MM.1S (cell line): ENCODE measurements around the gene ADD1.

Experiments used
- DNase-seq: peaks from one replicate; pipeline ENCODE4 v3.0.0-alpha.2; 2015
- H2AFZ ChIP-seq: fragments of 300-600 bp; sonication (generic); 2 replicates; pipeline ENCODE4 v1.6.0; 2016; ENCODE audit warnings: antibody characterized with exemption, low read length
- H3F3A ChIP-seq: fragments of 300-600 bp; sonication (generic); 2 replicates; pipeline ENCODE4 v1.6.1; 2016; ENCODE audit warnings: mild to moderate bottlenecking, antibody characterized with exemption, low read length, moderate library complexity, mixed read lengths; ENCODE audit not compliant: insufficient read depth
- H3K27ac ChIP-seq: fragments of 300-600 bp; sonication (generic); 2 replicates; pipeline ENCODE4 v1.5.1; 2016; ENCODE audit warnings: mild to moderate bottlenecking, low read length
- H3K27me3 ChIP-seq: fragments of 300-600 bp; sonication (generic); replicated peaks from 2 replicates; pipeline ENCODE4 v1.6.0; 2016; ENCODE audit warnings: low read length; ENCODE audit not compliant: insufficient read depth
- H3K36me3 ChIP-seq: fragments of 300-600 bp; sonication (generic); replicated peaks from 2 replicates; pipeline ENCODE4 v1.6.1; 2016; ENCODE audit warnings: mild to moderate bottlenecking, low read length, mixed read lengths; ENCODE audit not compliant: insufficient read depth
- H3K4me1 ChIP-seq: fragments of 300-600 bp; sonication (generic); 2 replicates; pipeline ENCODE4 v1.6.1; 2016; ENCODE audit warnings: low read length, mixed read lengths
- H3K4me2 ChIP-seq: fragments of 300-600 bp; sonication (generic); 2 replicates; pipeline ENCODE4 v1.6.0; 2016; ENCODE audit warnings: low read depth, low read length
- H3K4me3 ChIP-seq: fragments of 300-600 bp; sonication (generic); 2 replicates; pipeline ENCODE4 v1.5.1; 2016; ENCODE audit warnings: low read length, mixed read lengths
- H3K79me2 ChIP-seq: fragments of 300-600 bp; sonication (generic); 2 replicates; pipeline ENCODE4 v1.6.1; 2016; ENCODE audit warnings: mixed run types, low read length, mixed read lengths
- H3K9ac ChIP-seq: fragments of 300-600 bp; sonication (generic); 2 replicates; pipeline ENCODE4 v1.6.1; 2016; ENCODE audit warnings: low read length, mixed read lengths
- H3K9me2 ChIP-seq: fragments of 300-600 bp; sonication (generic); replicated peaks from 2 replicates; pipeline ENCODE4 v1.6.1; 2016; ENCODE audit warnings: mild to moderate bottlenecking, low read length, mixed read lengths; ENCODE audit not compliant: insufficient read depth
- H3K9me3 ChIP-seq: fragments of 300-600 bp; sonication (generic); replicated peaks from 2 replicates; pipeline ENCODE4 v1.6.1; 2016; ENCODE audit warnings: mild to moderate bottlenecking, low read length, mixed read lengths; ENCODE audit not compliant: insufficient read depth
- H4K20me1 ChIP-seq: fragments of 300-600 bp; sonication (generic); 2 replicates; pipeline ENCODE4 v1.6.1; 2016; ENCODE audit warnings: mild to moderate bottlenecking, low read length, moderate library complexity, mixed read lengths; ENCODE audit not compliant: insufficient read depth
- CTCF ChIP-seq: fragments of 300-600 bp; sonication (generic); IDR thresholded peaks from 2 replicates; pipeline ENCODE4 v1.5.1; 2016; ENCODE audit warnings: antibody characterized with exemption, low read length, mixed read lengths
- EZH2 ChIP-seq: fragments of 300-600 bp; sonication (generic); optimal IDR thresholded peaks from 2 replicates; pipeline ENCODE3; 2017; ENCODE audit warnings: low read depth, mild to moderate bottlenecking, antibody characterized with exemption, low read length, mixed read lengths
- EZH2phosphoT487 ChIP-seq: fragments of 300-600 bp; sonication (generic); IDR thresholded peaks from 2 replicates; pipeline ENCODE4 v1.6.1; 2018; ENCODE audit warnings: antibody characterized with exemption, low read length

ADD1 gene

GRCh38 chr4:2942532-2943363 is 99.1 kb downstream of the ADD1 start:
- Histone ChIP-seq H2AFZ (no peak overlapping the region), H3K4me3 (no peak overlapping the region), H3K36me3 (peaks cover 11% of the 10 kb centered on the region), H3K79me2 (peaks cover 7% of the 10 kb centered on the region), H3K27me3 (no peaks in the 10 kb centered on the region), H3K9ac (no peak overlapping the region), H3F3A (no peaks in the 10 kb centered on the region), H3K9me2 (no peaks in the 10 kb centered on the region), H4K20me1 (no peaks in the 10 kb centered on the region), H3K9me3 (no peaks in the 10 kb centered on the region), H3K4me1 (no peaks in the 10 kb centered on the region), H3K4me2 (no peak overlapping the region), H3K27ac (no peak overlapping the region)
- TF ChIP-seq EZH2phosphoT487 (no peak), CTCF (no peak), EZH2 (no peak)
- DNase-seq: no peak

- Histone ChIP-seq H2AFZ (no peak overlapping the region), H3K4me3 (no peak overlapping the region), H3K9me3 (no peaks in the 10 kb centered on the region), H3K9ac (no peak overlapping the region), H3K79me2 (peaks cover 11% of the 10 kb centered on the region), H3K9me2 (no peaks in the 10 kb centered on the region), H4K20me1 (no peaks in the 10 kb centered on the region), H3K27ac (no peak overlapping the region), H3K4me1 (no peaks in the 10 kb centered on the region), H3K27me3 (no peaks in the 10 kb centered on the region), H3K36me3 (peaks cover 11% of the 10 kb centered on the region), H3K4me2 (no peak overlapping the region), H3F3A (no peaks in the 10 kb centered on the region)
- no peak for DNase-seq
- TF ChIP-seq EZH2phosphoT487 (no peak), EZH2 (no peak), CTCF (no peak)
These were observed 99.9 kb downstream of the ADD1 start for GRCh38 chr4:2943364-2944090.

- Histone ChIP-seq H3K9me2 (no peaks in the 10 kb centered on the region), H3K27ac (no peak overlapping the region), H3K27me3 (no peaks in the 10 kb centered on the region), H3K36me3 (peaks cover 11% of the 10 kb centered on the region), H2AFZ (no peak overlapping the region), H3K9ac (no peak overlapping the region), H3K4me3 (no peak overlapping the region), H3K4me1 (no peaks in the 10 kb centered on the region), H3K9me3 (no peaks in the 10 kb centered on the region), H3F3A (no peaks in the 10 kb centered on the region), H4K20me1 (no peaks in the 10 kb centered on the region), H3K79me2 (peaks cover 16% of the 10 kb centered on the region), H3K4me2 (no peak overlapping the region)
- no peak for DNase-seq
- TF ChIP-seq CTCF (no peak), EZH2phosphoT487 (no peak), EZH2 (no peak)
These were observed 100.4 kb downstream of the ADD1 start for GRCh38 chr4:2944091-2944482.
